NT2/D1 (cell line): ENCODE results near the gene GNA12.

ENCODE experiments used
- SUZ12 ChIP-seq: IDR thresholded peaks from 2 replicates; pipeline ENCODE4 v1.6.1; 2011; ENCODE audit not compliant: insufficient read length, insufficient read depth; ENCODE audit errors: extremely low read depth
- YY1 ChIP-seq: IDR thresholded peaks from 2 replicates; pipeline ENCODE4 v1.6.1; 2011; ENCODE audit not compliant: insufficient read length, insufficient read depth
- ZNF274 ChIP-seq: IDR thresholded peaks from 2 replicates; pipeline ENCODE4 v1.6.1; 2011; ENCODE audit warnings: mild to moderate bottlenecking, low read depth, low read length

DNA sequence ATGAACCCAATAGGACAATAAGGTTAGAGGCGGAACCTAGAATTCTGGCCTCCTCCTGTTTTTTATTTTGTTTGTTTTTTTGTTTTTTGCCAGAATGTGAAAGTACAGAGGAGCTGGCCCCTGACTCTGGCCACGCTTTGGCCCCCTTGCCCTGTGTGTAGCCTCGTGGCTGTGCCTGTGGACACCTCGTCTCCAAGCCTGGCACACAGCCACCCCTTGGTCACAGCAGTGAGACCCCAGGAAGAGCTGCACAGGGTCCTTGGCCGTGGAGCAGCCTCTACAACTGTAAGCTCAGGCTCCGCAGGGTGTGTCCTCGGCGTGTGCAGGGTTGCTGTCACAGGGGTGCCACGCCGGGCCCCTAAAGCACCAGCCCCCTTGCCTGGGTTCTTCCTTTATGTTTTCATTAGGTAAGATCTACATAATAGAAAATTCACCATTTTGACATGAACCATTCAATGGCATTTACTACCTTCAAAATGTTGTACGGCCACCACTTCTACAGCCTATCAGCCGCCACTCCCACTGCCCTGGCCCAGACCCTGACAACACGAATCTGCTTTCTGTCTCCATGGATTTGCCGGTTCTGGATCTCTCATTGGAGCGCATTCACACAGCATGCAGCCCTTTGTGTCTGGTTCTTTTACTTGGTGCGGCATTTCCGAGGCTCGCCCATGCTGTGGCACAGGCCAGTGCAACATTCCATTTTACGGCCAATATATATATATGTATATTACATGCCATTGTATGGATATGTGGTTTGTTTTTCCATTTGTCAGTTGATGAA, 105.2 kb downstream of the GNA12 start:
- TF ChIP-seq ZNF274 (no peak), YY1 (no peak), SUZ12 (no peak)
